ENCODE results near the gene GOLGA8N.
"Not testable (repeated sequence)": the region's sequence is repeated elsewhere in the genome, so short reads cannot be mapped to it uniquely, and the experiment has no call there.

The GOLGA8N gene

DNA sequence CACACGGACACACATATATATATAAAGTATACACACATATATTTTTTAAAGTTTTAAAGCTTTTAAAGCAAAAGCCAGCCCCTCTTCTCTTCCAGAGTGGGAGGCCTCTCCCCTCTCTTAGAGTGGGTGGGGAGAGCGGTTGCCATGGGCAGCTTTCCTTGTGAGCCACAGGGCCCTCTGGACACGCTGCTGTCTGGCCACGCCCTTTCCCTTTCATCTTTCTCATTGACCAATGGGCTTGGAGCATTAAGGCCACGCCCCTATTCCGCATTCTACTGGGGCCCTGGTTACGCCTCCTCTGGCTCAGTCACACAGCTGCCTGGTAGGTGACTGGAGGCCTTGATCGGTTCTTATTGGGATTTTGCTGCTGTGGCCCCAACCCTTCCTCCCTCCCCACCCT, at the start of gene GOLGA8N:
Gene GOLGA8N (plus strand): TSS at position 306 of the 400 bp plus-strand sequence.
- DNase-seq = not testable (repeated sequence)

DNA sequence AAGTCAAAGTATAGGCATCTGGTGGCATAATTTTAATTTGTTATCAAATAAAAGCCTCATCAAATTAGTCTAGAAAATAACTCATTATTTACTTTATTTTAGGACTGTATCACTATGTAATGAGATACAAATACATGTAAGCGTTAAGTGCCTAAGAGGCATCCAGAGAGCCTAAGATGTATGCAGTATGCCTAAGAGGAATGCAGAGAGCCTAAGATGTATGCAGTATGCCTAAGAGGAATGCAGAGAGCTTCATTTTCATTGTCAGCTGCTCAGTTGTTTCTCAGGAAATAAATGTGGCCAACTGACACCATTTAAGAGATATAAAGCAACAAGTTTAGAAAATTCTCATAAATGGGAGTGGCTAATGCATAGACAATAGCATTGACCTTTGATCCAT, 49.8 kb upstream of the GOLGA8N start:
- not testable (repeated sequence) for DNase-seq

DNA sequence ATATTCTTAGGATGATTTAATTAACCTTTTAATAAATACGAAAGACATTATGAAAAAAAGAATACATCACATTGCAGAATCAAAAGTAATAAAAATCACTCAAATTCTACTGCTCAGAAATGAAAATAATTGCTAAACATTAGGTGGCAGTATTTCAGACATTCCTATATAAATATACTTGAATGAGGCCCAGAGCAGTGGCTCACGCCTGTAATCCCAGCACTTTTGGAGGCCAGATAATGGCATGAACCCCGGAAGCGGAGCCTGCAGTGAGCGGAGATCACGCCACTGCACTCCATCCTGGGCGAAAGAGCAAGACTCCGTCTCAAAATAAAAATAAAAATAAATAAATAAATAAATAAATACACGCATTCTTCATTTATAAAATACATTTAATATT, 48.1 kb upstream of the GOLGA8N start:
- DNase-seq = not testable (repeated sequence)

DNA sequence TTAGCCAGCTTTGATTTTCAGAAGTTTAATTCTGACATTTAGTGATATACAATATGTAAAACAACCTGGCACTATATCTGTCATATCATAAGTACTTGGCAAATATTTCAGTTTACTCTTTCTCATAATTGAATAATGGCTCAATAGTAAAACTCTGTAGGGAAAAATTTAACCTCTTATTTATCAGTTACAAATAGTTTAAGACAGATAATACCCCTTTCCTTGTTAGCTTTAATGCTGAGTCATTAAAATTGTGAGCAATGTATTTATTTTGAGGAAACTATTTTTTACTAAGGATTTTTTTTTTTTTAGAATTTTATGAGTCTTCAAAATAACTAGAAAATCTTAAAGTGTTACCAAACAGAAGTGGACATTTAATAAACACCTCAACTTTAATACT, 38.7 kb upstream of the GOLGA8N start:
- DNase-seq = not testable (repeated sequence)

DNA sequence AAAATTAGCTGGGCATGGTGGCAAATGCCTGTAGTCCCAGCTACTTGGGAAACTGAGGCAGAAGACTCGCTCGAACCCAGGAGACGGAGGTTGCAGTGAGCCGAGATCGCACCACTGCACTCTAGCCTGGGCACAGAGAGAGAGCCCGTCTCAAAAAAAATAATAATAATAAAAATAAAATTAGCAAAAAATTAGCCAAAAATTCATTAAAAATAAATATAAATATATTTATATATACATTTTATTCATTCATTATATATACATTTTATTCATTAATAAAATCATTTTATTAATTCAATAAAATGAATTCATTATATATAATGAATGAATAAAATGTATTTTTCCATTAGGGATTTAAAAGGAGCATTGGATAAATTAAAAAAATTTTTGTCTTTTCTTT, 31.1 kb upstream of the GOLGA8N start:
- not testable (repeated sequence) for DNase-seq

DNA sequence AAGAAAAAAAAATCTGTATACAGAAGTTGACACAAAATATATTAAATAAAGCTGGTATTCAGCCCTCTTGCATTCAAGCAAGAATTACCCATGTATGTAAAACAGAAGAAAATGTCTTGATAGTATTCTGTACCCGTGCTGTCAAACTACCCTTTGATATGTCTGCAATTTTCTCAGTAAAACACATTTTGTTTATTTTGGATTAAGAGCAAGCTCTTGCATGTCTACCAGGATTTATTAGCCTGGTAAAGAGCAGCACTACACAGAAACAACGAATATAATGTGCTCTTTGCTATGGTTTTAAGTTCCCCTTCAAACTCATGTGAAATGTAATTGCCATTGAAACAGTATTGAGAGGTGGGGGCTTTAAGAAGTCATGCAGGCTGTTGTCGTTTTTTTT, 24.3 kb upstream of the GOLGA8N start:
- not testable (repeated sequence) for DNase-seq

DNA sequence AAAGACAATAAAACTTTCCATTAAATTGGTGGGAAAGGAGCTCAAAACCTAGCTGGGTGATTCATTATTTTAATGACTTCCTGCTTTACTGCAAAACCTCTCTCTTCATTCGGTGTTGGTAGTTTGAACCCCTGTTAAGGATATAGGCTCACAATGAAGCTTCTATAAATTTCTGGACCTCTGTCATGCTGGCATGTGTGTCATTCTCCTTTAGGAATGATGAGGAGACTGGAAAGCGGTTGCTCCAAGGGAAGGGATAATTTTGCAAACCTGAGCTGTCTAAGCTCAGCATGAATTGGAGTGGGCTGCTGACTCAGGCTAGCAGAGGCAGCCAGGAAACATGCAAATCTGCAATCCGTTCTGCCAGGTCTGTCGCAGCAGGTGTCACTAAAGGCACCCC, 14.8 kb upstream of the GOLGA8N start:
- not testable (repeated sequence) for DNase-seq

DNA sequence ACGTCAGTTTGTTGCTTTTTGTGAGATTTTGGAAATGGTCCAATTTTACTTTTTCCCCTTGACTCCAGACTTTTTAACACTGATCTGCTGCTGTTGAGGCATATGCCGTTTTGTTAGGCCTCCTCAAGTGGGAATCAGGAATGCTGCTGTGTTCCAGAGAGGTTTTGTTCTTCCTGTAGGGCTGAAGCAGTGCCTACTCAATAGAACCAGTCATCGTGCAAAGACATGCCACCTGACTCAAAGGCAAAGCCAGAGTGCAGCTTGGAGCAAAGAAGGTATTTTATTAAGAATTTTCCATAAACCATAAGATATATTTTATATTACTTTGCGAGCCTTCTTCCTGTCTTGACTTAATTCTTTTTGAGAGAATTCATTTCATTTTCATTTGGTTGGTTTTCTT, 7.4 kb upstream of the GOLGA8N start:
- not testable (repeated sequence) for DNase-seq

DNA sequence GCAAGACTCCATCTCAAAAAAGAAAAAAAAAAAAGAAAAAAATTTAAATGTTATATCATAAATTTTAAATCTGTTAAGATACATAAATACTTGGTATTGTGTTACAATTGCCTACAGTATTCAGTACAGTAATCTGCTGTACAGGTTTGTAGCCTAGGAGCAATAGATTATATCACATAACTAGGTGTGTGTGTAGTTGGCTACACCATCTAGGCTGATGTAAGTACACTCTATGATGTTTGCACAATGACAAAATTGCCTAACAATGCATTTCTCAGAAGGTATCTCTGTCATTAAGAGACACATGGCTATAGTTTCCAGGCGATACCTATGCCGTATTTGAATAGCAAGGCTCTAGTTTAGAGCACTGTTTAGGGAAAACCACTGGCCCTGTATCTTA, 16.3 kb downstream of the GOLGA8N start:
- DNase-seq = not testable (repeated sequence)

DNA sequence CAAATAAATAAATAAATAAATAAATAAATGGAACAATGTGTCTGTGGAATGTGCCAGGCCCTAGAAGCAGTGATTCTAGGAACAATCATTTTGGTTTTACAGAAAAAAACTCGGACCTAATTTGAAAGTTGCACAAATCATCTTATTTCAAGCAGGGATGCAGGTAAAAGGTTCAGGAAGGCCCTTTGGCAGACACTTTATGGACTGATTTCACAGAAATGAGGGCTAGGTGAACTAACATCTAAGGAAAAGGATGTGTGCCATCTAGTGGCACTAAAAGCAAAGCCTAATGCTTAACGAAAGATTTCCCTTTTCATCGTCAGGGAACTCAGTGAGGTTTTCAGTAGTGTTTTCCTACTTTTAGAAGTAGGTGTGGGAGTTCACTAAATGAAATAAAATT, 17.5 kb downstream of the GOLGA8N start:
- DNase-seq = peak; percentile 56

DNA sequence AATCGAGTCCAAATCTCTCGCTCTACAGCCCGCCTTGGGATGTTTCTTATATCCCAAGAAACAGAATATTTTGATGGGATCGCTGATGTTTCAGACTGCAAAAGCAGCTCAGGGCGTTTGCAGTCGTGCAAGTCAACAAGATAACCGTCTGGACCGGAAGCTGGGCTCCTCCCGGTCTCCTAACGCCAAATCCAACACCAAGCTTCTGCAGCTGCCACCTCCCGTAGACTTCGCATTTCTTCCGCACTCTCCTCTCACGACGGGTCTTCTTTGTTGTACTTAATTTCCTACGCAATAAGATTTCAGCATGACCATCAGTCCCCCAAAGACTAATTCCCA, 21.4 kb downstream of the GOLGA8N start:
- not testable (repeated sequence) for DNase-seq

DNA sequence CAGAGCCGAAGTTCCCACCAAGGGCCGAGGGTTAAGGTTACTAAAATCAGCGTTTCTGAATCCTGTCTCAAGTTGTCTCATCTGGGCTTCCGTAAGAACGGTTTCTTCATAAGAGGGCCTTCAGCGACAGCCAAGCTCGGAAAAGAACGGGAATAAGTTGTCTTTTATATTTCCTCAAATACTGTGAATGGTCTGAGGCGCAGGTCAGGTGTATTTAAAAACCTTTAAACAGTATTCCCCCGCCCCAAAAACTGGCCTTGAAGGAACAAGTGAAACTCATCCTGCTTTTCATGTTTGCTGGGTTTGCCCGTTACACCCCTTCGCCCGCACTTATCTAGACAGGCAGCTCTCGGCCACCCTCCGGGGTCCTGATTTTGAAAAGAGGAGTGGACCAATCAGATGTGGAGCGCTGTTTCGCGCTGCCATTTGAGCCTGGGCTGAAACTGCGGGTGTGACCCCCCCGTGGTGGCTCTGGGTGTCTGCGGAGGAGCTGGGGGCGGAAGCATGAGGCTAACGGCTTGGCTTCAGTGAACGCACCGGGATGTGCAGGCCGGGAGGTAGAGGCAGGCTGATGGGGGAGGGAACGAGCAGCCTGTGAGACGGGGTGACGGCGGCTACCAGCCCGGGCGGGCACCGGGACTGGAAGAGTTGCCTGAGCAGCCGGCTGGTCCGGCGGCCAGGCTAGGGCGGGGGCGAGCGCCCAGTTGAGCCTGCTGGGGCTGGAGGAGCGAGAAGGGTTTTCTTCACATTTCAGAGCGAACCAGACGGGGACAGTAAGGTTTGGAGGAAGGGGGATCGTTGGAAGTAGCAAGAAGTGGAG, 22.0 kb downstream of the GOLGA8N start, which contains the start of gene ARHGAP11A:
Gene ARHGAP11A (plus strand): TSS at position 454 of the 820 bp plus-strand sequence. CDS start 708 bp downstream, outside the sequence.
- peak; percentile 97 for DNase-seq

DNA sequence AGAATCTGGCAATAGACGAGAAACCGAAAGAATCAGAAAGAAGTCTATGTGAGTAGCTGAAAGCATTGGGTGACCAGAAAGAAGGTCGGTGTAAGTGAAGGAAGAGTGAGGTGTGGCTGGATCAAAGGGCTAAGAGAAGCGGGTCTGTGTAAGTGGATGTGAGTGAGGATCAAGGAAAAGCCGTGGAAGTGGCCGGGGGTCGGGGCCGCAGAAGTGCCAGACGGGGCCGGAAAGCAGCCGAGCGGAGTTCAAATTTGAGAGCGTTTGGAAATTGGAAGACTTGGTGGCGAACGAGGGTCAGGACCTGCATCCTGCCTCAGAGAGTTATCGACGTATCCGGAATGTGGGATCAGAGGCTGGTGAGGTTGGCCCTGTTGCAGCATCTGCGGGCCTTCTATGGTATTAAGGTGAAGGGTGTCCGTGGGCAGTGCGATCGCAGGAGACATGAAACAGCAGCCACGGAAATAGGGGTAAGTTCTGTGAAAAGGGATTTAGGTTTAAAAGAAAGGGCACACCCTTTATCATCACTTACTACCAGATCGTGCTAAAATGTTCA, 22.7 kb downstream of the GOLGA8N start:
- peak; percentile 21 for DNase-seq

DNA sequence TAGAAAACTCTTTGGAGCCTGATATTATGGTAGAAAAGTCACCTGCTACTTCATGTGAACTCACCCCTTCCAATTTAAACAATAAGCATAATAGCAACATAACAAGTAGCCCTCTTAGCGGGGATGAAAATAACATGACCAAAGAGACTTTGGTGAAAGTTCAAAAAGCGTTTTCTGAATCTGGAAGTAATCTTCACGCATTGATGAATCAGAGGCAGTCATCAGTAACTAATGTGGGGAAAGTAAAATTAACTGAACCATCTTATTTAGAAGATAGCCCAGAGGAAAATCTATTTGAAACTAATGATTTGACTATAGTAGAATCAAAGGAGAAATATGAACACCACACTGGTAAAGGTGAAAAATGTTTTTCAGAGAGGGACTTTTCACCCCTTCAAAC, 43.2 kb downstream of the GOLGA8N start:
- no peak for DNase-seq

DNA sequence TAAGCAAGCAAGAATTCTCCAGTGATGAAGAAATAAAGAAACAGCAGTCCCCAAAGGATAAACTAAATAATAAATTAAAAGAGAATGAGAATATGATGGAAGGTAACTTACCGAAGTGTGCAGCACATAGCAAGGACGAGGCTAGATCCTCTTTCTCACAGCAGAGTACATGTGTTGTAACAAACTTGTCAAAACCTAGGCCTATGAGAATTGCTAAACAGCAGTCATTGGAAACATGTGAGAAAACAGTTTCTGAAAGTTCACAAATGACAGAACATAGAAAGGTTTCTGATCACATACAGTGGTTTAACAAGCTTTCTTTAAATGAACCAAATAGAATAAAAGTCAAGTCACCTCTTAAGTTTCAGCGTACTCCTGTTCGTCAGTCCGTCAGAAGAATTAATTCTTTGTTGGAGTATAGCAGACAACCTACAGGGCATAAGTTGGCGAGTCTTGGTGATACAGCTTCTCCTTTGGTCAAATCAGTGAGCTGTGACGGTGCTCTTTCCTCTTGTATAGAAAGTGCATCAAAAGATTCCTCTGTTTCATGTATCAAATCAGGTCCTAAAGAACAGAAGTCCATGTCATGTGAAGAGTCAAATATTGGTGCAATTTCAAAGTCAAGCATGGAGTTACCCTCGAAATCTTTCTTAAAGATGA, 43.8 kb downstream of the GOLGA8N start:
- no peak for DNase-seq

DNA sequence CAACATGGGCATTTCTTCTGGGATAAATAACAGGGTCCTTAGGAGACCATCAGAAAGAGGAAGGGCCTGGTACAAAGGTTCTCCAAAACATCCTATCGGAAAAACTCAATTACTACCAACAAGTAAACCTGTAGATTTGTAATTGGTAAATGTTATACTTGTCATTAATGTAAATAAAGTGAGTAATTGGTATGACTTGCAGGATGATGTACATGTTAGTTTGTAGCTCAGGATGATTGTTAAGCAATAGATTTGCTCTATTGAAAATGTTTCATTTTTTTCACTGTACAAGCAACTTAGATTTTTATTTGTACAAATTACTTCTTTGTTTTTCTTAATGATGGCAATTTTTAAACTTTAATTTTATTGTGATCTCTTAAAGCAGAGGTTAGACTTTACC, 44.4 kb downstream of the GOLGA8N start:
- no peak for DNase-seq

DNA sequence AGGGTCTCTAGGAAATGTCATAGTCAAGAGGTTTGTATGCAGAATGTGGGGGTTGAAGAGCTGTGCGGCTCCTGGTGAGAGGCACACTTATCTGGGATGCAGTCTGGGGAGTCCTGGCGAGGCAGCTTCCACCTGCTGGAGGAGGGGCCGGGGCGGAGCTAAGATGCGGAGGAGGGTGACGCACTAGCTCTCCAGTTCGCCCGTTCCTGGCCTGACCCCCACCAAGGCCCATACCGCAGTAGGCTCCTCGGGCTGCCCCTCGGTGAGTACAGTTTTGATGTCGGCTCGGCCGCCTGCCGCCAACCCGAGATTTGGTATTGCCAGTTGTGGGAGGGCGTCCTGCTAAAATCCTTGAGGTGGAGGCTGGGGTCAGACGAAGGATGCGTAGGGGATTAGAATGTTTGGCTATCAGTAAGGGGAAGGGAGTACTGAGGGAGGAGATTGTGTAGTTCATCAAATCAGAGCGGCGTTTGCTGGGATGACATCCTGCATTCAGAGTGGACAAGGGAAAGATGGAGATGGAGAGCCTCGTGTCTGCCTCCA, 48.3 kb downstream of the GOLGA8N start, which contains the start of gene SCG5:
Gene SCG5 (plus strand): TSS at position 194 of the 543 bp plus-strand sequence. CDS start 1,883 bp downstream, outside the sequence.
- DNase-seq = peak; percentile 13

DNA sequence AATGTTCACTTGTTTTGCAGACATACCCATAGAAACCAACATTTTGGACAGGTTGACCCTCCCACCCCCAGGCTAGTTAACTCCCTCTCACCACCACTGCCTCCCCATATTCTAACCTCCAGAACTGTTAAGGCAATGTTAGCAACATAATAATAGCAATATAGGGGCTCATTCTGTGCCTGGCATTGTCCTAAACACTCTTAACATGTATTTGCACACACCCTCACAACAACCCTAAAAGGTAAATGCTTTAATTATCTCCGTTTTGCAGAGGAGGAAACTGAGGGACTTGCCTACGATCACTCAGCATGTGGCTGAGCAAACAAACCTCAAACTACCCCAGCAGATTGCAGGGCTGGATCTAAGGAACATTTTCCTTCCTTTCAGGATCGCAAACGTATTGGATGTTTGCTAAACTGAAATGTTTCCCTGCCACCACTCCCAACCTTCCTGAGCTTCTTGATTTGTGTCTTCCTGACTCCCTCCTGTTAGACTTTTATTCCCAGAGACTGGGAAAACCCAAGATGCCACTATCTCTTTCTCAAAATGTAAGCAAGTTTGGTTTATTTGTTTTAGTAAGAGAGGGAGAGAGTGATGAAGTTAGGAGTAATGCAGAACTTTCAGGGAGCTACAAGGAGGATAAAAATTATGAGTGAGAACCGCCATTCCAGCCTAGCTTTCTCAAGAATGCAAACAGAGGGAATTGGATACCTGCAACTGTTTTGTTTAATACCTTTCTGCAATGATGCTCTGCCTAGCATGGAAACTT, 49.6 kb downstream of the GOLGA8N start:
- no peak for DNase-seq

DNA sequence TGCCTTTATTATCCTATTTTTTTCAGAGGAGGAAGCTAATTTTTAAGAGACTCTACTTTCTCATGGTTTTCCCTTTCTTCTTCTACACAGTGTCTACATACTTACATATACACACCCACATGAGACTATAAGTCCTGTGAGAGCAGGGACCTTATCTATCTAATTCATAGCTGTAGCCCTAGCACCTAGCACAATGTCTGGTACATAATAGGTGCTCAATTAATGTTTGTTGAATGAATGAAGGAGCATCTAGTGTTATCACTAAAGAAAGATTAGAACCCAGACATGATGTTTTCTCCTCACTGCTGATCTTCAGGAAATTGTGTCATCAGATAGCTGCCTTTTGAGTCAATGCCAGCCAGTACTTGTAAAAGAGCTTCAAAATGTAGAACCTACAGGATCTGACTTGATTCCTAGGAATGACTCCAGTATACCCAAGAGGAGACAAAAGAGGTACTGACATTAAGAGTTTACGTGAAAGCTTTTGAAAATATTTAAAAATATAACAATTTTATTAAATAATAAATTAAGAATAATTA, 50.7 kb downstream of the GOLGA8N start:
- no peak for DNase-seq

DNA sequence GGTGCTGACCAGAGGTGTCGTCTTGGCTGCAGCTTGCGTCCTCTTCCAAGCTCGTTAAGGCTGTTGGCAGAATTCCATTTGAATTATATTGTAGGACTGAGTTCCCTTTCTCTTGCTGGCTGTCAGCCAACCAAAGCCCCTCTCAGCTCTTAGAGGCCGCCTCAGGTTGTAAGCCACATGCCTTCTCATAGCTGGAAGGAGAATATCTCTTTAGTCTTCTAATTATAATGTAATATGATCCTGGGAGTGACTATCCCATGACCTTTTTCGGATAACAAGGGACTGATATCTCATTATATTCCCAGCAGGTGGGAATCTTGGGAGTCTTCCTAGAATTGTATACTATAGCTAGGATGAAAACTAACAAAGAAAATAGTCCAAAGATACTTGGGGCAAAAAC, 53.0 kb downstream of the GOLGA8N start:
- DNase-seq = no peak

DNA sequence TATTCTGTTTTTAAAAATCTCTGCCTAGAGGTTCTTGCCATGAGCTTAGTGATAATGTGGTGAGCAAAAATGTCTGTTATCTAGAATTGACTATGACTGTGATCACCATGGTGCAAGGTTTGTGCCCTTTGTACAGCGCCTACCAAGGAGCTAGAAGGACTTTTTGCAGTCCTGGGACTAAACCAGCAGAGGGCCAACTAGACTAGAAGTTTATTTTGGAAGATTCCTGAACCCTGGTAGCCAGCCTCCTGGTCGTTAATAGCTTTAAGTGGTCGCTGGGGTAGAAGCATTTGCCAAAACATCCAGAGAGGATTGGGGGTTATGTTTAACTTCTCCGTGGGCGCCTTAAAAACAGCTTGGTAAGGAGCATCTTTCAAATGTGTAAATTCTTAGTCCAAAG, 56.1 kb downstream of the GOLGA8N start:
- DNase-seq = peak; percentile 34

DNA sequence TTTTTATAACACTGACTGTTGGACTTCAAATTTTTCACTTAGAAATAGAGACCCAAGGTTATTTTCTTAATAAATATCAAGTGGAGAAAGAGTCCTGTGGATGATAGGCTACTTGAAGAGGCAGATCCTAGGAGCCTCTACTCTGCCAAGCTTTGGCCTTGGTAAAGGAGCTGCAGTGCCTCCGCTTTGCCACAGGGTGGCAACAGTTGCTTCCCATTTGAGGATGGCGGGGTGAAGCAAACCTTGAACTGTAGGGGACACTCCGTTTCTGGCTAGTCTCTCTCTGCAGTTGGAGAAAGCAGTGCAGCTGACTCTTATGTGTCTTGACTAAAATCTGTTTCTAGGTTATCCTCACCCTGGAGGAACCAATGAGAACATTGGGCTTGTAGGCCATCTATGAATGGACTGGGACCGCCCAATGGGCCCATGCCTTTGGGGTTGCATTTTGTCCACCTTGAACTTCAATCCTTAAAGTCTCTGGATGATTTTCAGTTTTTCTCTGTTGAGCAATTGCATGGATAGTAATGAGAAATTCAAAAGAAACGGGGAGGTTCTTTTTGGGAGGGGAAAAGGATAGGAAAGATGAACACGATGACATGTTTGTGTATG, 58.1 kb downstream of the GOLGA8N start:
- peak; percentile 72 for DNase-seq

Data from hematopoietic multipotent progenitor cell treated with erythropoietin and hydrocortisone succinate and interleukin-3 and kit ligand, for 8 days (in vitro differentiated cells).